SK-N-SH treated with all-trans-retinoic acid at 6 μM for 48 hours (cell line): ENCODE data around the gene SHANK2.

Experiments
- ARNTL ChIP-seq: fragments of 450-650 bp; formaldehyde crosslinking; IDR thresholded peaks from 2 replicates; pipeline ENCODE4 v1.5.0; 2020; ENCODE audit warnings: low read depth, mild to moderate bottlenecking, moderate library complexity, borderline replicate concordance
- BACH2 ChIP-seq: fragments of 250-450 bp; sonication (Bioruptor Pico); IDR thresholded peaks from 2 replicates; pipeline ENCODE4 v1.9.0; 2021; ENCODE audit warnings: mild to moderate bottlenecking, borderline replicate concordance
- CSDC2 ChIP-seq: fragments of 250-450 bp; sonication (Bioruptor Pico); IDR thresholded peaks from 2 replicates; pipeline ENCODE4 v1.5.0; 2020; ENCODE audit warnings: mild to moderate bottlenecking, moderate library complexity
- ESRRG ChIP-seq: fragments of 250-450 bp; sonication (Bioruptor Pico); IDR thresholded peaks from 2 replicates; pipeline ENCODE4 v1.6.1; 2021; ENCODE audit warnings: mild to moderate bottlenecking
- PPARA ChIP-seq: fragments of 250-450 bp; sonication (Bioruptor Pico); IDR thresholded peaks from 2 replicates; pipeline ENCODE4 v1.5.0; 2020; ENCODE audit warnings: mild to moderate bottlenecking, borderline replicate concordance
- TCF4 ChIP-seq: fragments of 250-450 bp; sonication (Bioruptor Pico); IDR thresholded peaks from 2 replicates; pipeline ENCODE4 v1.8.0; 2021; ENCODE audit warnings: mild to moderate bottlenecking, moderate library complexity, borderline replicate concordance
- TOX ChIP-seq: fragments of 250-450 bp; sonication (Bioruptor Pico); IDR thresholded peaks from 2 replicates; pipeline ENCODE4 v1.8.0; 2021; ENCODE audit warnings: mild to moderate bottlenecking, moderate library complexity, borderline replicate concordance
- ZFP3 ChIP-seq: fragments of 250-450 bp; sonication (Bioruptor Pico); IDR thresholded peaks from 2 replicates; pipeline ENCODE4 v1.5.0; 2020; ENCODE audit warnings: mild to moderate bottlenecking, moderate library complexity
- ZFP30 ChIP-seq: fragments of 450-650 bp; formaldehyde crosslinking; IDR thresholded peaks from 2 replicates; pipeline ENCODE4 v1.5.0; 2022; ENCODE audit warnings: mild to moderate bottlenecking, moderate library complexity
- TF ChIP-seq, protein P1 (sequence below): fragments of 250-450 bp; sonication (Bioruptor Pico); IDR thresholded peaks from 2 replicates; pipeline ENCODE4 v1.8.0; 2020; ENCODE audit warnings: mild to moderate bottlenecking, moderate library complexity, borderline replicate concordance
- TF ChIP-seq, protein P2 (sequence below): fragments of 250-450 bp; sonication (Bioruptor Pico); IDR thresholded peaks from 2 replicates; pipeline ENCODE4 v1.5.1; 2020; ENCODE audit warnings: low read depth, mild to moderate bottlenecking, moderate library complexity

GRCh38 chr11:71204294-71204693, 48.1 kb downstream of the SHANK2 start:
- TF ChIP-seq PPARA (CRISPR knock-in tag) (no peak), ZFP30 (no peak), BACH2 (CRISPR knock-in tag) (no peak), ESRRG (CRISPR knock-in tag) (no peak), ARNTL (no peak), TCF4 (no peak), CSDC2 (CRISPR knock-in tag) (no peak), ZFP3 (CRISPR knock-in tag) (no peak), TOX (CRISPR knock-in tag) (no peak)
- TF ChIP-seq, protein P1, sequence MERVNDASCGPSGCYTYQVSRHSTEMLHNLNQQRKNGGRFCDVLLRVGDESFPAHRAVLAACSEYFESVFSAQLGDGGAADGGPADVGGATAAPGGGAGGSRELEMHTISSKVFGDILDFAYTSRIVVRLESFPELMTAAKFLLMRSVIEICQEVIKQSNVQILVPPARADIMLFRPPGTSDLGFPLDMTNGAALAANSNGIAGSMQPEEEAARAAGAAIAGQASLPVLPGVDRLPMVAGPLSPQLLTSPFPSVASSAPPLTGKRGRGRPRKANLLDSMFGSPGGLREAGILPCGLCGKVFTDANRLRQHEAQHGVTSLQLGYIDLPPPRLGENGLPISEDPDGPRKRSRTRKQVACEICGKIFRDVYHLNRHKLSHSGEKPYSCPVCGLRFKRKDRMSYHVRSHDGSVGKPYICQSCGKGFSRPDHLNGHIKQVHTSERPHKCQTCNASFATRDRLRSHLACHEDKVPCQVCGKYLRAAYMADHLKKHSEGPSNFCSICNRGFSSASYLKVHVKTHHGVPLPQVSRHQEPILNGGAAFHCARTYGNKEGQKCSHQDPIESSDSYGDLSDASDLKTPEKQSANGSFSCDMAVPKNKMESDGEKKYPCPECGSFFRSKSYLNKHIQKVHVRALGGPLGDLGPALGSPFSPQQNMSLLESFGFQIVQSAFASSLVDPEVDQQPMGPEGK: no peak
- TF ChIP-seq, protein P2, sequence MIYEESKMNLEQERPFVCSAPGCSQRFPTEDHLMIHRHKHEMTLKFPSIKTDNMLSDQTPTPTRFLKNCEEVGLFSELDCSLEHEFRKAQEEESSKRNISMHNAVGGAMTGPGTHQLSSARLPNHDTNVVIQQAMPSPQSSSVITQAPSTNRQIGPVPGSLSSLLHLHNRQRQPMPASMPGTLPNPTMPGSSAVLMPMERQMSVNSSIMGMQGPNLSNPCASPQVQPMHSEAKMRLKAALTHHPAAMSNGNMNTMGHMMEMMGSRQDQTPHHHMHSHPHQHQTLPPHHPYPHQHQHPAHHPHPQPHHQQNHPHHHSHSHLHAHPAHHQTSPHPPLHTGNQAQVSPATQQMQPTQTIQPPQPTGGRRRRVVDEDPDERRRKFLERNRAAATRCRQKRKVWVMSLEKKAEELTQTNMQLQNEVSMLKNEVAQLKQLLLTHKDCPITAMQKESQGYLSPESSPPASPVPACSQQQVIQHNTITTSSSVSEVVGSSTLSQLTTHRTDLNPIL (CRISPR knock-in tag): no peak
